Activated effector memory CD4-positive, alpha-beta T cell treated with Interleukin-2 at 50 U/mL for 16 hours (primary cell): ENCODE measurements around the gene RNF224.

ENCODE experiments used
- DNase-seq: peaks from one replicate; pipeline ENCODE4 v3.0.0-alpha.2; 2020

Gene RNF224

GRCh38 chr9:137216188-137216965 lies 10.9 kb upstream of the RNF224 start:
- DNase-seq = no peak

- DNase-seq = no peak
These were observed 9.8 kb upstream of the RNF224 start for GRCh38 chr9:137217276-137218211.

GRCh38 chr9:137218212-137218753 lies 9.0 kb upstream of the RNF224 start:
- DNase-seq = no peak

- DNase-seq = no peak
These were observed 8.5 kb upstream of the RNF224 start for GRCh38 chr9:137218754-137219271.

GRCh38 chr9:137219757-137220316 lies 7.5 kb upstream of the RNF224 start:
- no peak for DNase-seq

- no peak for DNase-seq
These were observed 6.8 kb upstream of the RNF224 start for GRCh38 chr9:137220317-137221094.

GRCh38 chr9:137221095-137221505 lies 6.2 kb upstream of the RNF224 start:
- DNase-seq = no peak

GRCh38 chr9:137221506-137222111 lies 5.7 kb upstream of the RNF224 start:
- DNase-seq = no peak

- DNase-seq = no peak
These were observed 4.9 kb upstream of the RNF224 start, which contains the start of gene RNF208 for GRCh38 chr9:137222190-137223077. RNF208 (minus strand) TSS chr9:137222240; CDS start chr9:137221212, 1,028 bp downstream.

GRCh38 chr9:137223078-137223970 lies 4.0 kb upstream of the RNF224 start:
- DNase-seq = peak; percentile 97

GRCh38 chr9:137224830-137225694 lies 2.2 kb upstream of the RNF224 start, which contains the start of gene CYSRT1:
CYSRT1 (plus strand) TSS chr9:137225174; CDS start chr9:137225622, 448 bp downstream.
- DNase-seq = no peak

- DNase-seq = no peak
These were observed 1.5 kb upstream of the RNF224 start for GRCh38 chr9:137225699-137226331.

GRCh38 chr9:137226338-137227053 lies 806 bp upstream of the RNF224 start:
- DNase-seq = no peak

GRCh38 chr9:137227853-137228505 lies 677 bp downstream of the RNF224 start:
- no peak for DNase-seq

- no peak for DNase-seq
These were observed 1.2 kb downstream of the RNF224 start for GRCh38 chr9:137228506-137228967.
